Measurements from ENCODE around the gene NEK1. TPM values are rescaled to one million over a fixed set of nuclear protein-coding genes. Genes with fewer than 3 reads are reported as not detected.

Gene NEK1
- total RNA-seq, 4 donors from 2014 or later = 15.5 to 31.2 (median 20.3) TPM

- H3K36me3 ChIP-seq = no peaks in the 10 kb centered on the region
- TF ChIP-seq CTCF (IDR thresholded peaks at IDR 0.05) (no peak), POLR2A (IDR thresholded peaks at IDR 0.05) (no peak)
- H3K27me3 ChIP-seq = no peaks in the 10 kb centered on the region
- no peak overlapping the region for H3K4me3 ChIP-seq (replicated peaks in 1 of 3)
- H3K9me3 ChIP-seq = no peaks in the 10 kb centered on the region
- intact Hi-C loops (cut with DNase I) = no loop called here
- H3K27ac ChIP-seq = no peak overlapping the region
- DNase-seq = no peak
- H3K4me1 ChIP-seq = no peaks in the 10 kb centered on the region
- 52 to 55% methylated on average over 2 of the region's 2 CpGs for WGBS, 2 donors
These were observed 119.2 kb downstream of the NEK1 start for GRCh38 chr4:169493164-169493524.

GRCh38 chr4:169492436-169493163 is 119.8 kb downstream of the NEK1 start:
- Histone ChIP-seq H3K4me1 (no peaks in the 10 kb centered on the region), H3K36me3 (no peaks in the 10 kb centered on the region), H3K4me3 (replicated peaks in 1 of 3) (no peak overlapping the region), H3K27ac (no peak overlapping the region), H3K27me3 (no peaks in the 10 kb centered on the region), H3K9me3 (no peaks in the 10 kb centered on the region)
- WGBS, 2 donors = 62 to 66% methylated on average over 10 of the region's 10 CpGs
- intact Hi-C loops (cut with DNase I) = no loop called here
- no peak for TF ChIP-seq POLR2A (IDR thresholded peaks at IDR 0.05)
- peak; percentile 29 to 73 (median 60) for TF ChIP-seq CTCF (IDR thresholded peaks at IDR 0.05)
- peak; percentile 11 to 20 for DNase-seq

- Histone ChIP-seq H3K27me3 (no peaks in the 10 kb centered on the region), H3K27ac (no peak overlapping the region), H3K4me3 (replicated peaks in 1 of 3) (no peak overlapping the region), H3K9me3 (no peaks in the 10 kb centered on the region), H3K4me1 (no peaks in the 10 kb centered on the region), H3K36me3 (no peaks in the 10 kb centered on the region)
- intact Hi-C loops (cut with DNase I) = no loop called here
- DNase-seq = no peak
- 97% methylated on average over 1 of the region's 1 CpG for WGBS, 2 donors
- TF ChIP-seq POLR2A (IDR thresholded peaks at IDR 0.05) (no peak), CTCF (IDR thresholded peaks at IDR 0.05) (no peak)
These were observed 121.2 kb downstream of the NEK1 start for GRCh38 chr4:169491211-169491610.

- H3K36me3 ChIP-seq = no peaks in the 10 kb centered on the region
These were observed 123.1 kb downstream of the NEK1 start for GRCh38 chr4:169489306-169489705.

More at GRCh38 chr4:169489306-169489705, 123.1 kb downstream of the NEK1 start:
- Histone ChIP-seq H3K9me3 (no peaks in the 10 kb centered on the region), H3K4me1 (peaks cover 3 to 4% of the 10 kb centered on the region in 2 donors), H3K27ac (no peak overlapping the region), H3K4me3 (replicated peaks in 1 of 3) (no peak overlapping the region), H3K27me3 (no peaks in the 10 kb centered on the region)
- intact Hi-C loops (cut with DNase I) = loop anchor here (5.0 kb wide), 2 partner anchors 462 to 562 kb away; no protein-coding TSS in a partner anchor
- TF ChIP-seq POLR2A (IDR thresholded peaks at IDR 0.05) (no peak), CTCF (IDR thresholded peaks at IDR 0.05) (no peak)
- DNase-seq = no peak
